Gastroesophageal sphincter (tissue), 4 donors: ENCODE results near the gene RPL14. TPM values are rescaled to one million over a fixed set of nuclear protein-coding genes. Genes with fewer than 3 reads are reported as not detected.
A peak's percentile ranks its signal among the peaks of the same experiment; 100 is the strongest.

ENCODE experiments used
- ATAC-seq: fragments of 150-250 bp; one replicate; pipeline ENCODE4 v1.9.1; 2016; ENCODE audit warnings: mild to moderate bottlenecking, moderate library complexity
- H3K27ac ChIP-seq, 4 donors: fragments of 200-600 bp; sonication (generic) in 3 of 4; 1 replicate in 3 of 4; 2 replicates in 1 of 4; pipeline ENCODE4 v1.5.1; 2016 to 2019
- H3K27me3 ChIP-seq: fragments of 200-600 bp; sonication (generic); one replicate; pipeline ENCODE4 v1.5.1; 2019
- H3K36me3 ChIP-seq, 2 donors: fragments of 200-600 bp; sonication (generic); one replicate each; pipeline ENCODE4 v1.5.1; 2019; ENCODE audit warnings: control low read depth in 1 of 2
- H3K4me1 ChIP-seq, 3 donors: fragments of 200-600 bp; sonication (generic); 1 replicate in 2 of 3; 2 replicates in 1 of 3; pipeline ENCODE4 v1.5.1; 2016 to 2019; ENCODE audit warnings: control low read depth in 2 of 3
- H3K4me3 ChIP-seq, 2 donors: fragments of 200-600 bp; sonication (generic); one replicate each; pipeline ENCODE4 v1.5.1; 2019; ENCODE audit warnings: mild to moderate bottlenecking in 1 of 2, moderate library complexity in 1 of 2
- H3K9me3 ChIP-seq, 3 donors: fragments of 200-600 bp; sonication (generic); one replicate each; pipeline ENCODE4 v1.5.1; 2017 to 2019; ENCODE audit warnings: control low read depth in 2 of 3
- EP300 ChIP-seq: sonication (generic); formaldehyde crosslinking; IDR thresholded peaks from one replicate; pipeline ENCODE4 v1.6.1; 2017; ENCODE audit warnings: antibody characterized with exemption, mild to moderate bottlenecking
- POLR2A ChIP-seq, 2 donors: fragments of 450-650 bp; IDR thresholded peaks; one replicate each; pipeline ENCODE4 v1.6.1; 2017; ENCODE audit warnings: antibody characterized with exemption in 2 of 2, mild to moderate bottlenecking in 2 of 2, moderate library complexity in 1 of 2
- POLR2AphosphoS5 ChIP-seq: sonication (generic); formaldehyde crosslinking; IDR thresholded peaks from one replicate; pipeline ENCODE4 v1.6.1; 2017; ENCODE audit warnings: antibody characterized with exemption
- WGBS, 2 donors: methylation state at CpG; one replicate each; pipeline ENCODE4 v1.1.5; 2018; ENCODE audit warnings: low coverage in 1 of 2; 5-methylcytosine and 5-hydroxymethylcytosine counted together
- total RNA-seq, 4 donors: library from RNA; depleted of rRNA; stranded (reverse); fragments of >200 nt; gene quantifications; one replicate each; pipeline ENCODE4 v1.1.0, GENCODE V29; 2016
- TF ChIP-seq, protein P1 (sequence below), 4 experiments: fragments of 200-600 bp in 2 of 4; fragments of 450-650 bp in 2 of 4; sonication (generic) in 1 of 4; IDR thresholded peaks; one replicate each; pipeline ENCODE4 v1.5.1; 2017 to 2019; ENCODE audit warnings: antibody characterized with exemption in 4 of 4, mild to moderate bottlenecking in 2 of 4, moderate library complexity in 2 of 4

RPL14 gene
- total RNA-seq, 4 donors from 2014 or later, result 339 to 470 (median 384) TPM

DNA sequence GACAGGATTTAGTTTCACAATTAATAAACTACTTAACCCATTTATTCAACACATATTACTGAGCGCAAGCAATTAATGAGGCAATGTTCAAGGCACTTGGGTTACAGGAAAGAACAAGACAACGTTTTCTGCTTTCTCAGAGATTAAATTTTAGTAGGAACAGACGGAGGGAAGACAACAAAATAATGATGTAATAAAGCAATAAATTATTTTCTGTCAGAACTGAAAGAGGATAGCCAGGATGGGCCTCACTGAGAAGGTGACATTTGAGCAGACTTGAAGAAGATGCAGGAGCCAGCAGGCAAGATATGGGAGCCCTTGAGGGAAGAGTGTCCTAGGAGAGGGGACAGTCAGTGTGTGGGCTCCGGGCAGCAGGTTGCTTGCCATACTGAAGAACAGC lies 11.3 kb upstream of the RPL14 start:
- WGBS, 2 donors, result 70 to 75% methylated on average over 4 of the region's 4 CpGs
- ATAC-seq, result no peak
- TF ChIP-seq, protein P1, sequence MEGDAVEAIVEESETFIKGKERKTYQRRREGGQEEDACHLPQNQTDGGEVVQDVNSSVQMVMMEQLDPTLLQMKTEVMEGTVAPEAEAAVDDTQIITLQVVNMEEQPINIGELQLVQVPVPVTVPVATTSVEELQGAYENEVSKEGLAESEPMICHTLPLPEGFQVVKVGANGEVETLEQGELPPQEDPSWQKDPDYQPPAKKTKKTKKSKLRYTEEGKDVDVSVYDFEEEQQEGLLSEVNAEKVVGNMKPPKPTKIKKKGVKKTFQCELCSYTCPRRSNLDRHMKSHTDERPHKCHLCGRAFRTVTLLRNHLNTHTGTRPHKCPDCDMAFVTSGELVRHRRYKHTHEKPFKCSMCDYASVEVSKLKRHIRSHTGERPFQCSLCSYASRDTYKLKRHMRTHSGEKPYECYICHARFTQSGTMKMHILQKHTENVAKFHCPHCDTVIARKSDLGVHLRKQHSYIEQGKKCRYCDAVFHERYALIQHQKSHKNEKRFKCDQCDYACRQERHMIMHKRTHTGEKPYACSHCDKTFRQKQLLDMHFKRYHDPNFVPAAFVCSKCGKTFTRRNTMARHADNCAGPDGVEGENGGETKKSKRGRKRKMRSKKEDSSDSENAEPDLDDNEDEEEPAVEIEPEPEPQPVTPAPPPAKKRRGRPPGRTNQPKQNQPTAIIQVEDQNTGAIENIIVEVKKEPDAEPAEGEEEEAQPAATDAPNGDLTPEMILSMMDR (IDR thresholded peaks at IDR 0.05), result no peak
- no peak for TF ChIP-seq EP300
- TF ChIP-seq POLR2A (IDR thresholded peaks at IDR 0.05), result no peak
- TF ChIP-seq POLR2AphosphoS5, result no peak
- H3K9me3 ChIP-seq, result no peaks in the 10 kb centered on the region
- H3K27me3 ChIP-seq, result no peaks in the 10 kb centered on the region
- H3K4me3 ChIP-seq, result no peak overlapping the region
- peaks cover 0 to 26% of the 10 kb centered on the region in 2 donors for H3K36me3 ChIP-seq
- no peaks in the 10 kb centered on the region for H3K4me1 ChIP-seq
- no peak overlapping the region for H3K27ac ChIP-seq

DNA sequence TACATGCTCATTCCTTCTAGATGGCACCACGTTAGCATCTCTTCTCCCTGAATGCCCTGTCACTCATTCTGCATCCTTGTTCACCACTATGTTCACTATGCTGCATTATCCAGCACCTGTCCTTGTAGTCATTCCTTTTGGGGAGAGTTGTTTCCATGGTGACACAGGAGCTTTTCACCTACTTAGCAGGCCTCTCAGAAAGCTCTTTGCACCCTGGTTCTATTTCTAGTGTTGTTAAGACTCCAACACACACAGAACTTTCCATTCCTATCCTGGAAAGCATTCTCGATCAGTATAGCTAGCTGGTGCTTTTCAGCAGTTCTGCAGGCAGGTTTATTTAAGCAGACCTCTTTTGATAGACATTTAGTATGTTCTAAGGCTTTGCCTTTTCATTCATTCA lies 6.7 kb upstream of the RPL14 start:
- Histone ChIP-seq H3K27ac (no peak overlapping the region), H3K4me3 (no peak overlapping the region), H3K9me3 (no peaks in the 10 kb centered on the region), H3K36me3 (peaks cover 0 to 23% of the 10 kb centered on the region in 2 donors), H3K4me1 (peaks cover 0 to 19% (median 12%) of the 10 kb centered on the region in 3 donors), H3K27me3 (no peaks in the 10 kb centered on the region)
- WGBS, 2 donors, result 67 to 70% methylated on average over 1 to 2 of the region's 2 CpGs
- TF ChIP-seq, protein P1 (IDR thresholded peaks at IDR 0.05), result no peak
- TF ChIP-seq POLR2AphosphoS5, result no peak
- ATAC-seq, result no peak

GRCh38 chr3:40451551-40451950 lies 5.6 kb upstream of the RPL14 start:
- peak overlapping the region in 1 of 4 donors; percentile 91 for H3K27ac ChIP-seq
- no peak for ATAC-seq
- TF ChIP-seq EP300 (no peak), POLR2AphosphoS5 (no peak), POLR2A (IDR thresholded peaks at IDR 0.05) (no peak)
- TF ChIP-seq, protein P1 (IDR thresholded peaks at IDR 0.05), result no peak
- H3K36me3 ChIP-seq, result peaks cover 0 to 15% of the 10 kb centered on the region in 2 donors
- peaks cover 0 to 24% (median 16%) of the 10 kb centered on the region in 3 donors for H3K4me1 ChIP-seq
- no peaks in the 10 kb centered on the region for H3K27me3 ChIP-seq
- H3K9me3 ChIP-seq, result no peaks in the 10 kb centered on the region
- no peak overlapping the region for H3K4me3 ChIP-seq

GRCh38 chr3:40452057-40452456 lies 5.1 kb upstream of the RPL14 start:
- H3K4me3 ChIP-seq, result no peak overlapping the region
- 93 to 100% methylated on average over 1 of the region's 1 CpG for WGBS, 2 donors

DNA sequence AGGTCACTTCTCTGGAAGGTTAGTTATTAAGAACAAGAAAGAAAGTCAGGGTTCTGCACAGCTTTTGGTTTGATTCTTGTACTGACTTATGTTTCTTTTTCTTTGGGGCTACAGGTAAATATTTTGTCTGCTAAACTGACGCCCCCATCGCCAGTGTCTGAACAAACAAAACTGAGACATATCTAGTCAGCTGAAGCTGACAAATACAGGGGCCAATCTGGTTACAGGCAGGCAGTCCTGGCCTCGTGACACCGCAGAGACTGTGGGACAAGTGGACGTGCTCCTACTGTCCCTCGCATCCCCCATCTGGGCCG lies 4.6 kb upstream of the RPL14 start:
- peak overlapping the region; percentile 31 to 65 for H3K4me3 ChIP-seq
- peak overlapping the region; percentile 51 to 96 (median 90) for H3K27ac ChIP-seq
- no peaks in the 10 kb centered on the region for H3K9me3 ChIP-seq
- peaks cover 0 to 25% (median 17%) of the 10 kb centered on the region in 3 donors for H3K4me1 ChIP-seq
- no peak for ATAC-seq
- WGBS, 2 donors, result 6% methylated on average over 2 of the region's 7 CpGs; no CpG with 5 or more reads in 1 of the 2 donors
- TF ChIP-seq EP300 (no peak), POLR2A (IDR thresholded peaks at IDR 0.05) (no peak), POLR2AphosphoS5 (no peak)
- TF ChIP-seq, protein P1 (IDR thresholded peaks at IDR 0.05), result no peak
- peaks cover 0 to 11% of the 10 kb centered on the region in 2 donors for H3K36me3 ChIP-seq
- H3K27me3 ChIP-seq, result no peaks in the 10 kb centered on the region

More at GRCh38 chr3:40452057-40452456, 5.1 kb upstream of the RPL14 start:
- H3K9me3 ChIP-seq, result no peaks in the 10 kb centered on the region
- peaks cover 0 to 11% of the 10 kb centered on the region in 2 donors for H3K36me3 ChIP-seq
- peaks cover 0 to 25% (median 17%) of the 10 kb centered on the region in 3 donors for H3K4me1 ChIP-seq
- TF ChIP-seq, protein P1 (IDR thresholded peaks at IDR 0.05), result no peak
- TF ChIP-seq POLR2A (IDR thresholded peaks at IDR 0.05) (no peak), POLR2AphosphoS5 (no peak), EP300 (no peak)
- ATAC-seq, result no peak
- H3K27me3 ChIP-seq, result no peaks in the 10 kb centered on the region
- H3K27ac ChIP-seq, result peak overlapping the region in 3 of 4 donors; percentile 88 to 96 (median 91)
